ENCODE data around the gene BLOC1S4.
"Not testable (repeated sequence)": the region's sequence is repeated elsewhere in the genome, so short reads cannot be mapped to it uniquely, and the experiment has no call there.

Gene BLOC1S4

GRCh38 chr4:6710996-6711395 lies 5.0 kb upstream of the BLOC1S4 start:
- DNase-seq (ENCODE audit: low read depth, low spot score) = no peak
- H3K4me3 ChIP-seq (ENCODE audit: low read length) = no peak overlapping the region

GRCh38 chr4:6714954-6715353 lies 1.0 kb upstream of the BLOC1S4 start:
- DNase-seq (ENCODE audit: low read depth, low spot score) = no peak

GRCh38 chr4:6715704-6716017 lies 313 bp upstream of the BLOC1S4 start:
- DNase-seq (ENCODE audit: low read depth, low spot score) = no peak
- H3K4me3 ChIP-seq (ENCODE audit: low read length) = peak overlapping the region; percentile 51

More at GRCh38 chr4:6714954-6715353, 1.0 kb upstream of the BLOC1S4 start:
- no peak overlapping the region for H3K4me3 ChIP-seq (ENCODE audit: low read length)

- DNase-seq (ENCODE audit: low read depth, low spot score) = no peak
- peak overlapping the region; percentile 77 for H3K4me3 ChIP-seq (ENCODE audit: low read length)
Measured at GRCh38 chr4:6716958-6717655, 1.1 kb downstream of the BLOC1S4 start.

DNA sequence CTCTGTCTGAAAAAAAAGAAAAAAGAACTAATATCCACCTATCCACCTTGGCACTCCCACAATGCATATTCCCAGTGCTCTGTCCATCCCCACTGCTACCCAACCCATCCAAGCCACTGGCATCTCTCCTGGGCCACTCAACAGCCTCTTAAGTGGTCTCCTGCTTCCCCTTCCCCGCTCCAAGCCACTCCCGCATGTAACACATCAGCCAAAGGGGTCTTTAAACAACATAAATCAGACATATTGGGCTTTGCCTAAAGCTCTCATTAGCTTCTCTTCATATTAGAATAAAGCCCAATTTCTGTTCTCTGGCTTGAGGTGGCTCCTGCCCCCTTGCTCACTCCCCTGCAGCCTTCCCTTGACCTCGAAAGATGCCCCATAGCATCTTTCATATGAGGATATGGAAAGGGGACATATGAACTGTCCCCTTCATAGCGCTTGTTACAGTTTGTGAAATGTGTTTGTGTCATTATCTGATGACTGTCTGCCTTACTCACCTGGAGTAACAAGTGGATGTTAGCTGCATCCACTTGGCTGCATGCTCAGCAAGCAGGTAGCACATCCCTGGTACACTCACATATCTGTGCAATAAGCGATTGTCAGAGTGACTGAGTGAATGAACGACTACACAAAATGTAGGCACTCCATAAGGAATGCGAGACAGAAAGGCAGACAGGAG lies 3.1 kb downstream of the BLOC1S4 start:
- no peak overlapping the region for H3K4me3 ChIP-seq (ENCODE audit: low read length)
- no peak for DNase-seq (ENCODE audit: low read depth, low spot score)

GRCh38 chr4:6719611-6720179 lies 3.7 kb downstream of the BLOC1S4 start:
- DNase-seq (ENCODE audit: low read depth, low spot score) = no peak

DNA sequence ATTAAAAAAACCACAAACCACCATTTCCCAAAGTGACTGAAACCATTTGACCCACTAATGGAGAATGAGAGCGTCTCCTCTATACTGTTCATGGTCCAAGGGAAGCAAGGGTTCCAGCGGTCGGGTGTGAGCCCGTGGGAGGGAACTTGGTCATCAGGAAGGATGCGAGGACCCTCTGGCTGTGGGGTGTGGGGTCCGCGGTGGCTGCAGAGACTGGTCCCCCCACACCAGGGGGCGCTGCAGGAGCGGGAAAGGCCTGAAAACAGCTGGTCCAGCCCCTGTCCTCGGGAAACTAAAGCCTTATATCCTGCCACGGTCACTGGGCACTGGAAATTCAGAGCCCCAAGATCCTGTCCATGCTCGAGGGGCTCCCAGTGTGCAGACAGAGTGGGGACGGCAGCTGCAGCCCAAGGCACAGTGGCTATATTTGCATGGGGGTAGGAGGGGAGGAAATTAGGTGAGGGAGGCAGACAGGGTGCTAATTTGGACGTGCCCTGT lies 4.3 kb downstream of the BLOC1S4 start:
- H3K4me3 ChIP-seq (ENCODE audit: low read length) = no peak overlapping the region
- no peak for DNase-seq (ENCODE audit: low read depth, low spot score)

More at GRCh38 chr4:6719611-6720179, 3.7 kb downstream of the BLOC1S4 start:
- H3K4me3 ChIP-seq (ENCODE audit: low read length) = no peak overlapping the region

DNA sequence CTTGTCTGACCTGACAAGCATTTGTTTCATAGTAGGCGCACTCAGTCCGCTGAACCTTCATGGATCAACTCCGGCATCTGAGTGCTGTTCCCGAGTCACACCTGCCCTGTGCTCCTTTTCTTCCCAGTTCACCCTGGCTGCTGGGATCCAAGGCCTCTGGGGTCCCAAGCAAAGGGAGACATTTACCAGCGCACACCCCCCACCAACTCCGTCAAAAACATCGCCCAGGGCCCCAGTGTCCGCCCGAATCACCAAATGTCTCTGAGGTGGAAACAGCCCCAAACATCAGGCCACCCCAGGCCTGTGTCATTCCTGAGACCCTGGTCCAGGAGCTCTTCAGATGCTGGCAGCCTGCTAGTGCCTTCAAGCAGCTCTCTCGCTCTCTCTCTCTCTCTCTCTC lies 5.1 kb downstream of the BLOC1S4 start:
- DNase-seq (ENCODE audit: low read depth, low spot score) = no peak
- H3K4me3 ChIP-seq (ENCODE audit: low read length) = no peak overlapping the region

- H3K4me3 ChIP-seq (ENCODE audit: low read length) = no peak overlapping the region
- DNase-seq (ENCODE audit: low read depth, low spot score) = no peak
Measured at GRCh38 chr4:6722891-6723290, 6.9 kb downstream of the BLOC1S4 start.

DNA sequence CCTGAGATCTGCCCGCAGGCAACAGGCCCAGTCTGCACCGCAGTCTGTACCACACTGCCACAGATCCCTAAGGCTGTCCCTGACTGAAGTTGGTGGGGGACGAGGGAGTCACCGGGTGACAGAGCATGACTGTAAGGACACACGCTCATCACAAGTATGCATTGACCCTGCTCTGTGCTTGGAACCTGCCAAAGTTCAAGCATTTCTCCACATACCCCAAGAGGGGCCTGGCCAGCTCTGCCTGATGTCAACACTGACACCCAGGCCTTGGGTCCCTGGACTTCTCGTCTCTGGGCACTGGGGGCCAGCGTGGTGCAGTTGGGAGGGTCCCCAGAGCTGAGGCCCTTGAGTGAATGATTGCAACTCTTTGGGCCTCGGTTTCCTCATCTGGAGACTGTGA lies 7.9 kb downstream of the BLOC1S4 start:
- no peak for DNase-seq (ENCODE audit: low read depth, low spot score)

GRCh38 chr4:6724421-6725111 lies 8.6 kb downstream of the BLOC1S4 start:
- no peak for DNase-seq (ENCODE audit: low read depth, low spot score)
- H3K4me3 ChIP-seq (ENCODE audit: low read length) = no peak overlapping the region

More for the DNA sequence above, 7.9 kb downstream of the BLOC1S4 start:
- no peak overlapping the region for H3K4me3 ChIP-seq (ENCODE audit: low read length)

- not testable (repeated sequence) for H3K4me3 ChIP-seq (ENCODE audit: low read length); DNase-seq (ENCODE audit: low read depth, low spot score)
Measured at GRCh38 chr4:6725427-6725961, 9.5 kb downstream of the BLOC1S4 start.

DNA sequence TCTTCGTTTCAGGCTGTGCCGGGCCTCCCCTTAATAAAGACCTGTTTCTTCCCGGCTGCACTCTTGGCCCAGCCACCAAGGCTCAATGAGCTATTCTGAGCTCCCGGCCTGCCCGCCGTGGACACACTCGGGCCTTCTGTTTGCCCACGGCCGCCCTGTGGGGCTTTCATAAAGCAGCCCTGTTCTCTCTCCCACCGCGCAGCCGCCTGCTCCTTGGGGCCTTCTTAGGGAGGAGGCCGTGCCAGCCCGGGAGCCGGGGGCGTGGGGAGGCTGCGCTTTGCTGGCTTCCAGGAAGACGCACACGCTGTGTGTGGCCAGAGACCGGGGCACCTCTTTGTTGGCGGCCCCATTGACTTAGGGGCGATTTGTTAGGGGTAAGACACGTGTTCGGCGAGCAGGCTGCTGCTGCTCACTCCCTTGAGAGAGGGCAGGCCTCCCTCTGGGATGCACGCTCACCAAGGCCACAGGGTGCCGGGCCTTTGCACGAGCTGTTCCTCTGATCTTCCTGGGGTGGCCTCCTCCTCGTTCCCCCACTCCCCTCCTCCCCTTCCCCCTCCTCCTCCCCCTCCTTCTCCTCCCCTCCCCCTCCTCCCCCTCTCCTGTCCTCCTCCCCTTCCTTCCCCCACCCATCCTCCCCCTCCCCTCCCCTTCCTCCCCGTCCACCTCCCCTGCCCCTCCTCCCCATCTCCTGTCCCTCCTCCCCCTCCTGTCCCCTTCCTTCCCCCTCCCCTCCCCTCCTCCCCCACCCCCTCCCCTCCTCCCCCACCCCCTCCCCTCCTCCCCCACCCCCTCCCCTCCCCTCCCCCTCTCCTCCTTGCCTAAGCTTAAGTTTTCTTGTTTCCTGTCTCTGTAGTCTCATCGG lies 11.3 kb downstream of the BLOC1S4 start:
- no peak for DNase-seq (ENCODE audit: low read depth, low spot score)
- no peak overlapping the region for H3K4me3 ChIP-seq (ENCODE audit: low read length)

GRCh38 chr4:6727943-6728250 lies 11.9 kb downstream of the BLOC1S4 start:
- H3K4me3 ChIP-seq (ENCODE audit: low read length) = no peak overlapping the region
- DNase-seq (ENCODE audit: low read depth, low spot score) = no peak

DNA sequence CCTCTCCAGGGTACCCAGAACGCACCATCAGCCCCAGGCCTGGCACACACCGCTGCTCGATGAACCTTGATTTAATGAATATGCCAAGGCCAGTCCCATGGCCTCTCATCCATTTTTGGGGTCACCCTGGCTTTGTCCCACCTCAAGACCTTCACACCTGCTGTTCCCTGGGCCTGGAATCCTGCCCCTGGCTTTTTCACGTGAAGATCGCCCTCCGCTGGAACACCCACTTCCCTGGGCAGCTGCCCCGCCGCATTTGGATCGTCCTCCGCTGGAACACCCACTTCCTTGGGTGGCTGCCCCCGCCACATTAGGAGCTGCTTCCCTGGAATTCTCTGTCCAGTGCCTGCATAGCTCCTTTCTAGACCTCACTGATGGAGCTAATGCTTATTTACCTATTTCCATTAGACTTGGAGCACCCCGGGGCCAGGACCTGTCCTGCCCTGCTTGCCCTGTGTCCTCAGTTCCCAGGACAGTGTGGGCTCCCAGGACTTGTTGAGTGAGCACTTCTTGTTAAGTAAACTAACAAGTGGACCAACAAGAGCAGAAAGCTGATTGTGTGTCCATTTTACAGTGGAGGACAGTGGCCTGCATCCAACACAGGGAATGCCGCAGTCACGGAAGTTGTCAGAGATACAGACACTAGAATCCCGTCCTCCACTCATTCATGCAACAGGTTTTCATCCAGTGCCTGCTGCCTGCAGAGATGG lies 12.5 kb downstream of the BLOC1S4 start:
- no peak for DNase-seq (ENCODE audit: low read depth, low spot score)
- no peak overlapping the region for H3K4me3 ChIP-seq (ENCODE audit: low read length)

GRCh38 chr4:6730603-6731317 lies 14.8 kb downstream of the BLOC1S4 start:
- DNase-seq (ENCODE audit: low read depth, low spot score) = no peak

DNA sequence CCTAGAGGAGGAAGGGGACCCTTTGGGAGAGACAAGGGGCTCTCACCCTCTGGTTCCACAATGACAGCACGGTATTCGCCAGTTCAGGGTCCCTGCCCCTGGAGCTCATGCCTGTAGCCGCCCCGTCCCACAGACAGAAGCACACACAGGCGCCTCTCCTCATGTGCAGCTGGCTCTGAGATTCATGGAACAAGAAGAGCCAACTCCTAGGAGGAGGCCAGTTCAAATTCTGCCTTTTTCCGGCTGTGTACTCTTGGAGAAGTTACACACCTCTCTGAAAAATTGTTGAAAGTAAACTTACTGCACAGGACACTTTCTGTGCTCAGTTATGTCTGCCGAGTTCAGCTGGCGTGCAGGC lies 15.3 kb downstream of the BLOC1S4 start:
- H3K4me3 ChIP-seq (ENCODE audit: low read length) = no peak overlapping the region
- no peak for DNase-seq (ENCODE audit: low read depth, low spot score)

More at GRCh38 chr4:6730603-6731317, 14.8 kb downstream of the BLOC1S4 start:
- H3K4me3 ChIP-seq (ENCODE audit: low read length) = no peak overlapping the region

- H3K4me3 ChIP-seq (ENCODE audit: low read length) = no peak overlapping the region
- no peak for DNase-seq (ENCODE audit: low read depth, low spot score)
Measured at GRCh38 chr4:6731780-6732179, 15.8 kb downstream of the BLOC1S4 start.

All from Jurkat, Clone E6-1 (cell line).